DMS153 treated with DMSO at 0.1 percent for 48 hours (cell line): ENCODE data around the gene ENOX1.
"Not testable (repeated sequence)": the region's sequence is repeated elsewhere in the genome, so short reads cannot be mapped to it uniquely, and the experiment has no call there.

Experiments used
- DNase-seq: peaks from one replicate; lab custom pipeline; 2025; ENCODE audit not compliant: unreplicated experiment; lab: John Stamatoyannopoulos, UW

Gene ENOX1

DNA sequence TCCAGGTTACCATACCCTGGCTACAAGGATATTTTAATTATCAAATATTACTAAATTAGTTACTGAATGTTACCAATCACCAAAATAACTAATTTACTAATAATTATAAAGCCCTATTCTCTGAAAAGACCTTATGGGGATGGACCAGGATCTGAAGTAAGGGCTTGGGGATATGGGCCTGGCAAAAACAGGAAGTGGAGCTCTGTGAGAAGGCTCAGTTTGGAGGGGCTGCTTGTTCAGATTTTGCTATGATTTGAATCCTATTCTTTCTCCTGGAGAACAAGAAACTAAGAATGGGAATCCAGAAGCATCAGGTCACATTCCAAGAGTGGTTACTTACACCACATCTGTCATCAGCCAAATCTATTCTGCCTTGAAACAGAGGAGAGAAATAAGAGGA, 615.3 kb downstream of the ENOX1 start:
- no peak for DNase-seq

DNA sequence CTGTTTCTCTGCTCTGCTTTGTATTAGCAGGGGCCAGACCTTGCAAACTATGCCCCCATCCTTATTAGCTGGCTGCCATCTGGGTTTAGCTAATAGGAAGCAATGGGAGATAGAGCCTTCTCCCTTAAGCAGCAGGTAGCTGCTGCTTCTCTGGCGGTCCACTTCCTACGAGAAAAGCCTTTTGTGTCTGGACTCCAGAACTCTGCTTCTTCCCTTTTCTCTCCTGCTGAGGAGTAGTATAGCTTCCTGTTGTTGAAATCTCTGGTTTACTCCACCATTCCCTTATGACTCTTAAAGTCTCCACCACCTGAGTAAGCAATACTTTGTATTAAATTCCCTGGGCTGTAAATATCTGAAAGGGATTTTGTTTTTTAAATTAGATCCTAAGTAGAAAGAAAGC, 616.3 kb downstream of the ENOX1 start:
- no peak for DNase-seq

DNA sequence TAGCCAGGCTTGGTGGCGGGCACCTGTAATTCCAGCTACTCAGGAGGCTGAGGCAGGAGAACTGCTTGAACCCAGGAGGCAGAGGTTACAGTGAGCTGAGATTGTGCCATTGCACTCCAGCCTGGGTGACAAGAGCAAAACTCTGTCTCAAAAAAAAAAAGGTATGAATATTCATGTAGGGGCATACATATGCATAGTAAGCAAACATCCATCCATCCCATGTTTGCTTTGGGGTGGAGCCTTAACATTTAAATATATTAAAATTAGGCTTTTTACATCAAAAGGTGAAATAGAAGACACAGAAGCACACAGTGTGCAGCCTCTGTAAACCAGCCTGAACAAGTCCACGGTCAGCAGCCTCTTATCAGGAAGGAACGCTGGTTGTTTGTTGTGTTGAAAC, 618.3 kb downstream of the ENOX1 start:
- not testable (repeated sequence) for DNase-seq

- no peak for DNase-seq
Measured at GRCh38 chr13:43167731-43168130, 619.0 kb downstream of the ENOX1 start.

DNA sequence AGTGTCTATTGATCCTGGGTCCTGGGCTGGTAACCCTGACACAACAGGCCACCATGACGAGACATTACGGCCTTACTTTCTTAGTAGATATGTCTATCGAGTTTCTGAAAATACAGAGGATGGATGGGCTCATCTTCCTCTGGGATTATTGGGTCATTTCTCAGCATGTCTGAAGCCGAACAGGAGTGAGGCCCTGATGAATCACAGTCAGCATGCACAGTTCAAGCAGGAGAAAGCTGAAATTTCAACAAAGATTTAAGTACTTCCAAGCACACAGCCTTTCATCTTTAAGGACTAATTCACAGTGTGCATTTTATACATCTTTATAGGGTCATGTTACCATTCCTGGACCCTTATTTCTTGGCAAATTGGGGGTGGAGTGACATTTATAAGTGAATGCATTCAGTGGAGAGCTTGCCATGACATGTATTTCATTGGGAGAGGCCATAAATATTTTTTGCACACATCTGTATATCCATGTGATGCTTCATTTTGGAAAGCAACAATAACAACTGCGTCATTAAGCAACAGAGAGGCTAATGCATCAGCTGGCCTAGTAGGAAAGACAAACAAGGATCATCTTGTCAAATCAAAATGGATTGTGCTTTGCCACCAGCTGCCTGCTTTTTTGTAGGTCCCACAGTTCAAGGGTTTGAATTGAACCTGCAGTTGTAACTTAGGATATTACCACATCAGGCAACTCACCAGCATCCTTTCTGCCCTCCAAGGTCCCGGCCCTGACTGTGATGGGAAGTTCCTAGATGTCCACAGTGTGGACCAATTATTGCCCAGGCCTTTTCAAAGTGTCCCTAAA, 619.9 kb downstream of the ENOX1 start:
- no peak for DNase-seq
